Endothelial cell of umbilical vein (primary cell): ENCODE results near the gene SLC18B1. TPM values are rescaled to one million over a fixed set of nuclear protein-coding genes. Genes with fewer than 3 reads are reported as not detected.

Experiments used
- BruUV-seq: library from RNA; stranded (reverse); fragments of 400-500 nt; replicated peaks from 2 replicates; lab custom pipeline; 2021; lab: Mats Ljungman, UMichigan
- CTCF ChIA-PET: fragments of 300-600, 350-600 bp; sonication (Branson Sonifier 250); formaldehyde crosslinking; loops from one replicate; lab custom pipeline; 2021; ENCODE audit warnings: antibody characterized with exemption, inconsistent platforms; lab: Charles Lee
- POLR2A ChIA-PET: fragments of 300-600, 350-600 bp; sonication (Branson Sonifier 250); formaldehyde crosslinking; loops from one replicate; lab custom pipeline; 2021; ENCODE audit warnings: antibody characterized with exemption, inconsistent platforms; lab: Charles Lee
- DNase-seq: peaks from one replicate; pipeline ENCODE4 v3.0.0-alpha.2; 2011; ENCODE audit warnings: low read depth, low spot score
- FAIRE-seq: peaks from 2 replicates; lab custom pipeline; 2011; peaks lifted over from hg19 to GRCh38; lab: Jason Lieb, UNC
- H2AFZ ChIP-seq: 2 replicates; pipeline ENCODE4 v1.6.0; 2012; ENCODE audit warnings: low read depth, low read length, control low read depth, inconsistent platforms
- H3K27ac ChIP-seq: 2 replicates; pipeline ENCODE4 v1.5.1; 2011; ENCODE audit warnings: low read depth, mild to moderate bottlenecking, control low read depth, low read length, moderate library complexity; ENCODE audit not compliant: insufficient read depth
- H3K27me3 ChIP-seq, 2 experiments: 2 replicates each; pipeline versions ENCODE4 v1.6.0 to v1.6.1; 2011; ENCODE audit warnings: low read length in 2 of 2, mixed read lengths in 1 of 2; ENCODE audit not compliant: control insufficient read depth in 2 of 2, insufficient read depth in 2 of 2
- H3K36me3 ChIP-seq, 2 experiments: 2 replicates in 1 of 2; 3 replicates in 1 of 2; pipeline ENCODE4 v1.5.1; 2011; ENCODE audit warnings: low read length in 2 of 2, mild to moderate bottlenecking in 1 of 2, moderate library complexity in 1 of 2; ENCODE audit not compliant: control insufficient read depth in 2 of 2, insufficient read depth in 2 of 2; ENCODE audit errors: extremely low read depth in 1 of 2
- H3K4me1 ChIP-seq: 3 replicates; pipeline ENCODE4 v1.5.1; 2011; ENCODE audit warnings: mild to moderate bottlenecking, low read length; ENCODE audit not compliant: control insufficient read depth, insufficient read depth; ENCODE audit errors: extremely low read depth
- H3K4me2 ChIP-seq: 2 replicates; pipeline ENCODE4 v1.6.1; 2011; ENCODE audit warnings: low read length, control low read depth, mixed read lengths; ENCODE audit not compliant: insufficient read depth
- H3K4me3 ChIP-seq, 3 experiments: fragments of 200-600 bp in 1 of 3; sonication (generic), shearing (Covaris generic) in 1 of 3; replicated peaks in 1 of 3; 2 replicates each; pipeline ENCODE4 v1.5.1; 2011 to 2016; ENCODE audit warnings: control low read depth in 3 of 3, low read length in 3 of 3, mild to moderate bottlenecking in 2 of 3, inconsistent platforms in 1 of 3, low read depth in 1 of 3, moderate library complexity in 1 of 3; ENCODE audit not compliant: insufficient read depth in 1 of 3
- H3K79me2 ChIP-seq: 2 replicates; pipeline ENCODE4 v1.6.0; 2012; ENCODE audit warnings: low read length, inconsistent platforms; ENCODE audit not compliant: control insufficient read depth, insufficient read depth
- H3K9ac ChIP-seq: replicated peaks from 2 replicates; pipeline ENCODE3; 2011; ENCODE audit warnings: low read length, control low read depth; ENCODE audit not compliant: insufficient read depth; ENCODE audit errors: extremely low read depth
- H3K9me1 ChIP-seq: replicated peaks from 3 replicates; pipeline ENCODE4 v1.6.0; 2011; ENCODE audit warnings: mild to moderate bottlenecking, low read length; ENCODE audit not compliant: control insufficient read depth, insufficient read depth; ENCODE audit errors: extremely low read depth
- H3K9me3 ChIP-seq: replicated peaks from 2 replicates; pipeline ENCODE4 v1.5.1; 2012; ENCODE audit warnings: low read length, inconsistent platforms; ENCODE audit not compliant: control insufficient read depth, insufficient read depth
- H4K20me1 ChIP-seq: replicated peaks from 2 replicates; pipeline ENCODE3; 2011; ENCODE audit warnings: mild to moderate bottlenecking, low read length; ENCODE audit not compliant: control insufficient read depth, insufficient read depth; ENCODE audit errors: extremely low read depth
- EZH2 ChIP-seq: IDR thresholded peaks from 2 replicates; pipeline ENCODE4 v1.6.1; 2012; ENCODE audit warnings: borderline replicate concordance, low read depth, mild to moderate bottlenecking, moderate library complexity, low read length, inconsistent platforms; ENCODE audit not compliant: severe bottlenecking
- FOS ChIP-seq: IDR thresholded peaks from 2 replicates; pipeline ENCODE4 v1.6.1; 2011; ENCODE audit warnings: mild to moderate bottlenecking, low read length, moderate library complexity, borderline replicate concordance; ENCODE audit not compliant: insufficient read depth
- GATA2 ChIP-seq: IDR thresholded peaks from 2 replicates; pipeline ENCODE4 v1.7.0; 2011; ENCODE audit warnings: low read depth, mild to moderate bottlenecking, moderate library complexity, mixed read lengths, low read length; ENCODE audit not compliant: insufficient read length, insufficient read depth
- JUN ChIP-seq: IDR thresholded peaks from 2 replicates; pipeline ENCODE4 v1.6.1; 2011; ENCODE audit warnings: borderline replicate concordance, low read depth; ENCODE audit not compliant: insufficient read length, insufficient read depth
- MYC ChIP-seq: IDR thresholded peaks from one replicate; pipeline ENCODE4 v1.6.1; 2011; ENCODE audit warnings: mild to moderate bottlenecking, low read depth, low read length
- POLR2A ChIP-seq: IDR thresholded peaks from 2 replicates; pipeline ENCODE4 v1.6.1; 2012; ENCODE audit warnings: low read depth, mild to moderate bottlenecking, control low read depth, low read length
- POLR2AphosphoS5 ChIP-seq: IDR thresholded peaks from 2 replicates; pipeline ENCODE4 v1.6.1; 2012; ENCODE audit warnings: low read depth, mild to moderate bottlenecking, control low read depth, low read length, moderate library complexity; ENCODE audit not compliant: insufficient read depth
- dilution Hi-C: fragments of 300-500 bp; cut with MboI; formaldehyde crosslinking; loops from one replicate; pipeline ENCODE4 v1.15.0; 2019; ENCODE audit warnings: low sequenced_read_pairs; ENCODE audit not compliant: extremely low pct_ligation_motif_present
- intact Hi-C: fragments of 100-400 bp; cut with micrococcal nuclease; formaldehyde crosslinking; loops from one replicate; pipeline ENCODE4 v1.10.0; 2022
- polyA plus RNA-seq, 4 experiments: library from polyadenylated mRNA; depleted of rRNA in 3 of 4; stranded (reverse) in 3 of 4; unstranded in 1 of 4; fragments of >200 nt; gene quantifications; 2 replicates each; pipeline versions ENCODE4 v1.2.1 to v1.2.3, GENCODE V29; 2011 to 2012; ENCODE audit warnings: missing spikeins in 1 of 4
- total RNA-seq: library from RNA; stranded (reverse); gene quantifications from 2 replicates; pipeline ENCODE4 v1.2.3, GENCODE V29; 2021
- TF ChIP-seq, protein P1 (sequence below), 2 donors: IDR thresholded peaks; 1 replicate in 1 of 2; 2 replicates in 1 of 2; pipeline ENCODE4 v1.5.1; 2011; ENCODE audit warnings: low read length in 2 of 2, mild to moderate bottlenecking in 2 of 2, moderate library complexity in 2 of 2, control low read depth in 1 of 2, inconsistent platforms in 1 of 2, low read depth in 1 of 2; ENCODE audit not compliant: insufficient read depth in 1 of 2; ENCODE audit errors: extremely low read depth in 1 of 2

The SLC18B1 gene
- total and polyA plus RNA-seq, 2 donors (not counting 3 experiments of a cell fraction or from before 2014, with no cell fraction given) = 8.4 to 9.2 TPM

DNA sequence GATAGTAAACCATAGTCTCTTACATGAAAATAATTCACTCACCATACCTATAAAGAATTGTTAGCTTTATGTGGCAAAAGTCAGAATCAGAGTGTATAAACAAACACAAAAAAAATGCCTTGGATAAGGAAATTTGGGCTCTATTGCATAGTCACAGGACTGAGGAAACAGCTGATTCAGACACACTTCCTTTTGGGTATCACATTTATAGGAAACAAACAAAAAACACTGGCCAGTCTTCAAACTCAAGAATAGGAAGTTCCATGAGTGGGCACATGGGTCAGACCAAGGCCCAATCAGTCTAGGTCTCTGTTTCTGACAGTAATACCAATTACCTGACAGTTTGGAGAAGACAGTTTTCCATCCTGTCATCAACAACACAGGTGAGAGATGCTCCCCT, 8.0 kb downstream of the SLC18B1 start:
- ChIA-PET CTCF (interaction anchor here (1.0 to 1.9 kb wide), 7 partner anchors 8 to 24 kb away, joined by 3 to 5 read pairs (median 3); partner anchors contain the start of genes RPS12 and SLC18B1), POLR2A (no interaction called here)
- Histone ChIP-seq H3K4me3 (no peak overlapping the region), H3K27ac (peak overlapping the region; percentile 21), H3K36me3 (no peaks in the 10 kb centered on the region), H3K4me1 (peaks cover 20% of the 10 kb centered on the region), H4K20me1 (no peaks in the 10 kb centered on the region), H2AFZ (no peak overlapping the region), H3K79me2 (no peaks in the 10 kb centered on the region), H3K9me1 (no peaks in the 10 kb centered on the region), H3K4me2 (peak overlapping the region; percentile 73), H3K9me3 (no peaks in the 10 kb centered on the region), H3K27me3 (no peaks in the 10 kb centered on the region), H3K9ac (no peak overlapping the region)
- TF ChIP-seq JUN (peak; percentile 59), GATA2 (no peak), FOS (peak; percentile 38)
- no TSS peak for BruUV-seq
- peak; percentile 81 for DNase-seq
- intact Hi-C loops (loop anchor here (1.0 to 10.0 kb wide), 2 partner anchors 24 to 426 kb away; partner anchors contain the start of gene RPS12), dilution Hi-C loops (no loop called here)
- peak; percentile 96 for FAIRE-seq

DNA sequence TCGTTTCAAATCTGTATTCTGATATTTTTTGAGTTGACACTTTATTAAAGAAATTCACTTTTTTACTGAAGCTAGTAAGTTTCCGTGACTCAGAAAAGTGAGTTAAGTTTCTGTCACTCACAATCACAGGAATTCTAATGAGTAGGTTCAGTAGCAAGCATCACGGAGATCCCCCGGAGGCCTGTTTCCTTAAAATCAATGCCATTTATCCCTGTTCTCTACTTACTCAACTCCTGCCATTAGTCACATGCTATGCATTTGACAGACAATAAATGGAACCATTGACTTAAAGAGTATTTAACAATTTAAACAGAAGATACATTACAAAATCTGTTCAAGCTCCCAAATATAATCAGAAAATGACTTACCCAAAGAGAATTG, 9.1 kb downstream of the SLC18B1 start:
- Histone ChIP-seq H3K4me2 (no peak overlapping the region), H4K20me1 (no peaks in the 10 kb centered on the region), H3K27me3 (no peaks in the 10 kb centered on the region), H3K9me1 (no peaks in the 10 kb centered on the region), H3K9ac (no peak overlapping the region), H3K4me1 (peaks cover 20% of the 10 kb centered on the region), H3K36me3 (no peaks in the 10 kb centered on the region), H3K4me3 (no peak overlapping the region), H2AFZ (no peak overlapping the region), H3K9me3 (no peaks in the 10 kb centered on the region), H3K27ac (no peak overlapping the region), H3K79me2 (no peaks in the 10 kb centered on the region)
- no TSS peak for BruUV-seq
- intact Hi-C loops (no loop called here), dilution Hi-C loops (no loop called here)
- DNase-seq = no peak
- FAIRE-seq = no peak
- POLR2A ChIA-PET = no interaction called here
- no peak for TF ChIP-seq POLR2A
- no peak for TF ChIP-seq GATA2
- no peak for TF ChIP-seq EZH2
- TF ChIP-seq POLR2AphosphoS5 = no peak
- no peak for TF ChIP-seq MYC
- TF ChIP-seq JUN = no peak
- TF ChIP-seq, protein P1, sequence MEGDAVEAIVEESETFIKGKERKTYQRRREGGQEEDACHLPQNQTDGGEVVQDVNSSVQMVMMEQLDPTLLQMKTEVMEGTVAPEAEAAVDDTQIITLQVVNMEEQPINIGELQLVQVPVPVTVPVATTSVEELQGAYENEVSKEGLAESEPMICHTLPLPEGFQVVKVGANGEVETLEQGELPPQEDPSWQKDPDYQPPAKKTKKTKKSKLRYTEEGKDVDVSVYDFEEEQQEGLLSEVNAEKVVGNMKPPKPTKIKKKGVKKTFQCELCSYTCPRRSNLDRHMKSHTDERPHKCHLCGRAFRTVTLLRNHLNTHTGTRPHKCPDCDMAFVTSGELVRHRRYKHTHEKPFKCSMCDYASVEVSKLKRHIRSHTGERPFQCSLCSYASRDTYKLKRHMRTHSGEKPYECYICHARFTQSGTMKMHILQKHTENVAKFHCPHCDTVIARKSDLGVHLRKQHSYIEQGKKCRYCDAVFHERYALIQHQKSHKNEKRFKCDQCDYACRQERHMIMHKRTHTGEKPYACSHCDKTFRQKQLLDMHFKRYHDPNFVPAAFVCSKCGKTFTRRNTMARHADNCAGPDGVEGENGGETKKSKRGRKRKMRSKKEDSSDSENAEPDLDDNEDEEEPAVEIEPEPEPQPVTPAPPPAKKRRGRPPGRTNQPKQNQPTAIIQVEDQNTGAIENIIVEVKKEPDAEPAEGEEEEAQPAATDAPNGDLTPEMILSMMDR (IDR thresholded peaks at IDR 0.05; ENCODE audit: extremely low read depth in 1 of 2, insufficient read depth in 1 of 2, low read depth in 1 of 2, low read length in 2 of 2) = no peak
- CTCF ChIA-PET = interaction anchor here (1.9 to 3.7 kb wide), 2 partner anchors 9 kb away, joined by 5 to 22 read pairs; partner anchors contain the start of gene SLC18B1
